NCI-H82 treated with DMSO at 0.1 percent for 48 hours (cell line): ENCODE measurements around the gene COL28A1.
"Not testable (repeated sequence)": the region's sequence is repeated elsewhere in the genome, so short reads cannot be mapped to it uniquely, and the experiment has no call there.

Experiments used
- DNase-seq: peaks from one replicate; lab custom pipeline; 2025; ENCODE audit not compliant: unreplicated experiment; lab: John Stamatoyannopoulos, UW

COL28A1 gene

DNA sequence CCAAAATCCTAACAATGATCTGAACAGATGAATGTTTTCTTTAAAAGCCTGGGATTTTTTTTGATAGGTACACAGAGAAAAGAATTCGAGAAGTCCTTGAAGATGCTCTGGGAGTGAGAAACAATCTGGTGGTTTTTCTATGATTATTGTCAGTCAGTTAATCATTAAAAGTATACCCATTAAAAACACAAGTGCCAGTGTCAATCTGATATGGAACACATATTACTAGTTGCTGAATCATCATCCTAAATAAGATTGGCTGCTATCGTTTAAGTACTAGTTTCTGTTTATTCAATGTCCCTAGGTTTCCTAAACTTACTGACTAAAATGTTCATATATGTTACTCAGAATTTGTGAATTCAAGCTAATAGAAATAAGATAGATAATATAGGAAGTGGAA is 16.1 kb downstream of the COL28A1 start:
- DNase-seq = no peak

- DNase-seq = no peak
Observed at GRCh38 chr7:7519056-7519455, 16.6 kb downstream of the COL28A1 start.

DNA sequence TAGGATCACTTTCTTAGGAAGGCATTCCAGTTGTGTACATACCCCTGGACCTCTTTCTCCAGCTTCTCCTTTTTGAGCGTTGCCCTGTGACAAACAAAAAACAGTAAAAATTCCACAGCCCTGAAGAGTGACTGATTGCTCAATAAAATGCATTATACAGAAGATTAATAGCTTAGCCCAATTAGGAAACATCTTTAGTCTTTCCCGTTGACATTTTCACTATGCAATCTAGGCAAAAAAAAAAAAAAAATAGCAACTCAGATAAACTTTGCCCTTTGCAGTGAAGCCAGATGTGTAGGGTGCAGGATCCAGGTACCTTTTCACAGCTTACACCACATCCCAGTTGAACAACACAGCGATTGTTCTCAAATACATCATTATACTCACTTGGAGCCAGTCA is 17.9 kb downstream of the COL28A1 start:
- no peak for DNase-seq

- no peak for DNase-seq
Observed at GRCh38 chr7:7516662-7517061, 19.0 kb downstream of the COL28A1 start.

DNA sequence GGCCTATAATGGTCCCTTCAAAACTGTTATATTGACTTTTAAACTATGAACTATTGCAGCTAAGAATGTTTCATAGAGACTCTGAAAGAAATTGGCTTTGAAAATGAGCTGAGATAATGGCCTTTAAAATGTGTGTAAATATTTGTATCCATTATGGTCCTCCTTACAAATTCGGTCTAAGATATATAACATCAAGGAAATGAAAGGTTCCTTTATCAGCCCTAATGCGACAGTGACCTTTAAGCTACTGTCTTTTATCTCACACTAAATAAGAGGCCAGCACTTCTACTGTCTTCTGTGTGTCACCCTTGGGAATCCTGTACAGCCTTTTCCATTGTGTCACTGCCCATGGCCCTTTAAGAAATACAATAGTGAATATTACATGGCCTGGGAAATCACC is 19.5 kb downstream of the COL28A1 start:
- no peak for DNase-seq

DNA sequence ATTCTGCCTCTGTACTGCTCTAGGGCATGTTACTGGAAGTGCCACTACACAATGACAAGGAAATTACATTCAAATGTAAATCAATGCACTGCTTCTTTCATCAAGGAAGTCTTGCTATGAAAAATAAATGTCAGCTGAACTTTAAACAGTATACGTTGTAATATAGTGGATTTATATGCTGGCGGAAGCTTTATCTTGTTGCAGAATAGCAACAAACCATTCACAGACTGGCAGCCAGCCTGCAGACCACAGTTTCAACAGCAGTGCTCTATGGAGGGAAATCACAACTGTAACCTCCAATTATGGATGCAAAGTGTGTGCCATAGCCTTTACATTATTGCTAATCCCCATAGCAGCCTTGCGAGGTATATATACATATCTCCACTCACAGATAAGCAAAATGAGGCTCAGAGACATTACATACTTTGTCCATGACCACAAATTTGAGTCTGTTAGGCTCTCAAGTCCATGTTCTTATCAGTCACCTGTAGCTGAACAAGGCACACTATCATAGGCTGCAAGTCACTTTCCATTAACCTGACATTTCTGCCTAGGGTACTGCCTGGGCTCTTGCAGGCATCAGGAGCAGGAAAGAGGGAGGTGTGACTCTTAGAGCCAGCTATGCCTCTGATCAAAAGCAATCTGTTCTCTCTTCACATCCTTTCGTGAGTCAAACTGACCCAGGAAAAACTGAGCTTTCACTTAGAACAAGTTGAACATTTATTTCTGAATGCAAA is 22.6 kb downstream of the COL28A1 start:
- DNase-seq = no peak

DNA sequence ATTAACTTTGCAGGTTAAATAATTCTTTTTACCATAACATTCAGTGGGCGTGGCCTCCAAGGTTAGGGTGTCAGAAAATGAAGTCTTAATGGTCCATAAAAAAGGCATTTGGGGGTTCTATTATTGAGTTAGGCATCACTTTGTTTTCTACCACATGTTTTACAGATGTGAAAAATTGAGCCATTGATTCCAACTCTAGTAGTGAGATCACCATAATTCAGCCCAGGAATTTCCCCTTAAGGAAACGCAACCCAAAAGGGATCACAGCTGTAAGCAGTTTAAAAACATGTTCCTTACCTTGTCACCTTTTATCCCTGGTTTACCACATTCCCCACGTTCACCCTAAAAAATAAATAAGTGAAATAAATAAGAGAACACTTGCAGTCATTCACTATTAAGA is 24.9 kb downstream of the COL28A1 start:
- DNase-seq = no peak

DNA sequence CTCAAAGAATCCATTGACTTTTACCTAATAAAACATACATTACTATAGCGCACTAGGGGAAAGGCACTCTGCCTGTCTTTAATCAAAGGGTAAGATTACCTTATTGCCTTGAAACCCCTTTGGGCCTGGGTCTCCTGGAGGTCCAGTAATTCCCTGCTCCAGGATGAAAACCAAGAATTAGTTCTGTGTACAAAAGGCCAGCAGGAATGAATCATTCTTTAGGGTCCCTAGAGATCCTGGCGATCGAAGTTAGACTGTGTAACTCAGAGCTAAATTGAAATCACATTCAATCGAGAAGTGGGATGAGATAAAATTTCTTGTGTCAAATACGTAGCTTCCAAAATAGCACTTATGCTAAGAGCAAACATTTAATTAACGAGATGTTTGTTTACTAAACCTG is 29.8 kb downstream of the COL28A1 start:
- DNase-seq = no peak

GRCh38 chr7:7504910-7505704 is 30.6 kb downstream of the COL28A1 start:
- no peak for DNase-seq

- DNase-seq = no peak
Observed at GRCh38 chr7:7499892-7500291, 35.8 kb downstream of the COL28A1 start.

DNA sequence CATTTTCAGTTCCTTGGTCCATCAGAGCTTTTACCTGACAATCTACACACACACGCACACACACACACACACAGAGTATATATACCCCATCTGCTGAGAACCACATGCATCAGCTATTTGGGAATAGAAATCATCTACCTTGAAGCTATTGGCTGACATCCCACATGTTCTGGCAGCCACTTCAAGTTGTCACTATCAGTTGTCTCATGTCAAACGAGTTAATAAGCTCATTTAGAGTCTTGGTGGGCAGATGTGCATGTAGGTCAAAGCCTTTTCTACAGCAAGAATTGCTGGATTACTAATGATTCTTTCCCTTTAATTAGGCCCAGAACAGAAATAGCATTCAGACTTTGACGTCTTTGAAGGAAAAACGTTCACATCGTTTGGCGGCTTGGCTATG is 36.8 kb downstream of the COL28A1 start:
- no peak for DNase-seq

GRCh38 chr7:7496311-7496710 is 39.4 kb downstream of the COL28A1 start:
- no peak for DNase-seq

DNA sequence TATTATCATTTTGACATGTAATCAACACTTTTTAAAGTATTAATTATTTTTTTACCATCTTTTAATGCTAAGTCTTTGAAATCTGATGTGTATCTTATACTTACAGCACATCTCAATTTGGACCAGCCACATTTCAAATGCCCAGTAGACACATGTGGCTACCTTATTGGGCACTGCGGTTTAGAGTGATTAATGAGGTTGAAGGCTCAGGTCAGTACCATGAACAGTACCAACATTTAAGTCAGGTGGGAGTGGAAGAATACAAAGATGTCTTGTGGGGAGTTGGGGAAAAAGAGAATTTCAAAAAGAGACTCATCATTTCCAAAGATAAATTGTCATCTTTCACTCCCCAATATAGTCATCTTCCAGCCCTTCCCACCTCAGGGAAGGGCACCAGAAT is 40.5 kb downstream of the COL28A1 start:
- DNase-seq = no peak

GRCh38 chr7:7491044-7491443 is 44.6 kb downstream of the COL28A1 start:
- no peak for DNase-seq

DNA sequence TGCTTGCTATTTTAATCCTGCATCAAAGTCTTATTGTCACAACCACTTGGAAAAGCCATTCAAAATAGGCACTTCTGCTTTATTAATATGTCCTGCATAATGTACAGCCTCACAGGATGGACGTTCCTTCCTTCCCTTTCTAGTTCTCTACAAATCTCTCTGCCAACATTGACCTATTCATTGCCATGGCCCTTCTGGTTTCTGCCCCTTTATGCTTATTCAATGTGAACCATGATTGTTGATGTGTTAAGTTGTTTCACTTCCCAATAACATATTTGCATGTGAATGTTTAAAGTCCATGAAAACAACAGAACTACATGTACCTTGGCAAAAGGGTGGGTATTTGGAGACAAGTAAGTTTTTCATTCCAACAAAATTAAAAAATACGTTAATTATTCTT is 45.7 kb downstream of the COL28A1 start:
- DNase-seq = no peak

DNA sequence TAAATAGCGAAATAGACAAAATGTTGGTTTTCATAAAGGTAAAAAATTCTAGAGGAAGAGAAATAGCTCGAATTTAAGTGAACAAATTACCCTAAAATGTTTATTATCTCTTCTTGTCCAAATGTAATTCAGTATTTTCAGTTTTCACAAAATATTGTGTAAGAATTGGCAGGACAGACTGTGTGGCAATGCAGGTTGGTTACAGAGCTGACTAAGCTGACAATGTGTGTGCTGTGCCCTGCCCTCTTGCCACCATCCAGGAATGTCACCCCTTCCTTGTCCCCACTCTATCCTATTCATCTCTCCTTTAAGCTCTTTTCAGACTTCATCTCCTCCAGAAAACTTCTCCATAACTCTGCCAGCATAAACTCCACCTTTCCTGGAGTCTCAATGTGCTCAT is 46.1 kb downstream of the COL28A1 start:
- DNase-seq = no peak

DNA sequence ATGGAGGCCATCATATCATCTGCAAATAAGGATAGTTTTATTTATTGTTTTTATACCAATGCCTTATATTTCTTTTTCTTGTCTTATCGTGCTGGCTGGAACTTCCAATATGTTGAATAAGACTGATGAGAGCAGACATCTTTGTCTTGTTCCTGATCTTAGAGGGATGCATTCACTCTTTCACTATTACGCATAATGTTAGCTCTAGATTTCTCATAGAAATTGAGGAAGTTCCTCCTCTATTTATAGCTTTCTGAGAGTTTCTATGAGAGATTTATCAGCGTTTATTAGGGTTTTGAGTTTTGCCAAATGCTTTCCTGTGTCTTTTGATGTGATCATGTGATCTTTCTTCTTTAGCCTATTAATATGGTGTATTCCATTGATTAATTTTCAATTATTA is 49.3 kb downstream of the COL28A1 start:
- no peak for DNase-seq

GRCh38 chr7:7484072-7484471 is 51.6 kb downstream of the COL28A1 start:
- no peak for DNase-seq

DNA sequence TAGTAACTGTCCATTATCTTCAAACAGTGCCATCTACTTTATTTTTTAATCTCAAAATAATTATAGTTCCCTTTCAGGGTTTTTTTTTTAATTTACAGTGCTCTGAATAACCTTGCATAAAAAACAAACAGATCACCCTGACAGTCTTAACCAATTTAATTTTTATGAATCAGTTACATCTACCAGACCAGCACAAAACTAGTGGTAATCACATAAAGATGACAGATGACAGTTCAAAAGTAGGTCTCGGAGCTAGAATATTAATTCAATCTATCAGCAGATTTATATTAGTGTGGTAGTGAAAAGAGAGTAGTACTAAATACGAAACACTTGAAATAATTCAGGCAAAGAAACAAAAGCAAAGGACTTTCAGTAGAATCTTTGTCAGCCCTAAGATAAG is 53.9 kb downstream of the COL28A1 start:
- DNase-seq = no peak

DNA sequence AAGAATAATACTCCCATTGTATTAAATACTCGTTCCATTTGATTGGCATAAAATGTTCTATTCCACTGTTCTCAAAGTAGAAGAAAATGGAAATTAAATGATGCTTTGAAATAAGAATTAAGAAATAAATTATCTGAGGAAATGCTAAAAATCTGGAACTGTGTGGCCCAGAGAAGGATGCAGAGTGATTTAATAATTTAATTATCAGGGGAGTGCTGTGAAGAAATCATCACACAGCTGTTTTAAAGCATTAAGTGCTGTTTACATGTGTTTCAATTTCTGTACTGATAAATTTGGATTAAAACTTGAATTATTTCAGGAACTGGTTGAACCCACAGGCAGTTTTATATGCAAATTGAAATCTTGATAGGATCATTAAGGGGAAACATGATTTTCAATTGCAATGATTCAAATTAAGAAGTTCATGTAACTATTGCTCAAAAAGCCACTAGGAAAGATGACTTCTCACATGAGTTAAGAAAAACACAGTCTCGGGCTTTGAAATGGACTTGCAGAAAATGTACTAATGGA is 56.3 kb downstream of the COL28A1 start:
- DNase-seq = no peak

DNA sequence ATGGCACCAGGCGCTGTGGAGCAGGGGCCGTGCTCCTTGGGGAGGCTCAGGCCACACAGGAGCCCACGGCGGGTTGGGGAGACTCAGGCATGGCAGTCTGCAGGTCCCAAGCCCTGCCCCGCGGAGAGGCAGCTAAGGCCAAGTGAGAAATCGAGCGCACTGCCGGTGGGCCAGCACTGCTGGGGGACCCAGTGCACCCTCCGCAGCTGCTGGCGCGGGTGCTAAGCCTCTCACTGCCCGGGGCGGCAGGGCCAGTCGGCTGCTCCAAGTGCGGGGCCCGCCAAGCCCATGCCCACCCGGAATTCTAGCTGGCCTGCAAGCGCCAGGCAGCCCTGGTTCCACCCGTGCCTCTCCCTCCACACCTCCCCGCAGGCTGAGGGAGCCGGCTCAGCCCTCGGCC is 57.1 kb downstream of the COL28A1 start:
- DNase-seq = no peak

GRCh38 chr7:7477641-7478040 is 58.0 kb downstream of the COL28A1 start:
- not testable (repeated sequence) for DNase-seq
